Neural cell (in vitro differentiated cells): ENCODE data around the gene FHOD3. TPM values are rescaled to one million over a fixed set of nuclear protein-coding genes. Genes with fewer than 3 reads are reported as not detected.

ENCODE experiments used
- H2AFZ ChIP-seq: fragments of 200-600, 300-800 bp; sonication (generic), shearing (Covaris generic); 2 replicates; pipeline ENCODE4 v1.6.0; 2014; ENCODE audit warnings: low read depth, mild to moderate bottlenecking, antibody characterized with exemption, low read length, moderate library complexity
- H3F3A ChIP-seq: fragments of 200-600 bp; shearing (Covaris generic); 2 replicates; pipeline ENCODE4 v1.6.1; 2016; ENCODE audit warnings: mild to moderate bottlenecking, moderate library complexity, mixed read lengths, antibody characterized with exemption, low read length; ENCODE audit not compliant: insufficient read depth, poor library complexity, severe bottlenecking
- H3K27ac ChIP-seq: fragments of 200-600, 300-800 bp; sonication (generic), shearing (Covaris generic); 2 replicates; pipeline ENCODE4 v1.5.1; 2014; ENCODE audit warnings: mild to moderate bottlenecking, low read length, moderate library complexity
- H3K27me3 ChIP-seq: fragments of 300-800, 200-600 bp; sonication (generic), shearing (Covaris generic); 2 replicates; pipeline ENCODE4 v1.6.0; 2014; ENCODE audit warnings: mild to moderate bottlenecking, low read depth, low read length, moderate library complexity; ENCODE audit not compliant: insufficient read depth
- H3K36me3 ChIP-seq: fragments of 300-800, 200-600 bp; sonication (generic), shearing (Covaris generic); 2 replicates; pipeline ENCODE4 v1.5.1; 2014; ENCODE audit warnings: mild to moderate bottlenecking, antibody characterized with exemption, low read length, moderate library complexity; ENCODE audit not compliant: insufficient read depth
- H3K4me2 ChIP-seq: fragments of 300-800, 200-600 bp; sonication (generic), shearing (Covaris generic); 2 replicates; pipeline ENCODE4 v1.6.0; 2014; ENCODE audit warnings: mild to moderate bottlenecking, low read length
- H3K4me3 ChIP-seq: fragments of 300-800, 200-600 bp; sonication (generic), shearing (Covaris generic); 2 replicates; pipeline ENCODE4 v1.5.1; 2014; ENCODE audit warnings: mild to moderate bottlenecking, low read length, moderate library complexity
- H3K79me2 ChIP-seq: fragments of 200-600 bp; shearing (Covaris generic); replicated peaks from 2 replicates; pipeline ENCODE4 v1.6.0; 2014; ENCODE audit warnings: mild to moderate bottlenecking, low read length, moderate library complexity; ENCODE audit not compliant: insufficient read depth
- H3K9ac ChIP-seq: fragments of 300-800, 200-600 bp; sonication (generic), shearing (Covaris generic); 2 replicates; pipeline ENCODE4 v1.6.1; 2016; ENCODE audit warnings: mild to moderate bottlenecking, low read length, mixed read lengths
- H3K9me2 ChIP-seq: fragments of 200-600 bp; shearing (Covaris generic); 2 replicates; pipeline ENCODE4 v1.6.1; 2016; ENCODE audit warnings: mild to moderate bottlenecking, low read length, mixed read lengths; ENCODE audit not compliant: insufficient read depth
- H3K9me3 ChIP-seq: fragments of 200-600, 300-800 bp; sonication (generic), shearing (Covaris generic); 2 replicates; pipeline ENCODE4 v1.6.1; 2016; ENCODE audit warnings: mild to moderate bottlenecking, mixed run types, low read length, moderate library complexity, mixed read lengths
- H4K20me1 ChIP-seq: fragments of 200-600 bp; shearing (Covaris generic); 2 replicates; pipeline ENCODE4 v1.6.1; 2016; ENCODE audit warnings: mild to moderate bottlenecking, mixed run types; ENCODE audit not compliant: insufficient read depth
- CTCF ChIP-seq: fragments of 450-650 bp; IDR thresholded peaks from 2 replicates; pipeline ENCODE4 v1.5.1; 2014; ENCODE audit warnings: antibody characterized with exemption, mild to moderate bottlenecking, moderate library complexity; ENCODE audit not compliant: poor library complexity, severe bottlenecking
- EP300 ChIP-seq: fragments of 450-650 bp; conservative IDR thresholded peaks from 2 replicates; pipeline ENCODE4 v1.6.1; 2014; ENCODE audit warnings: antibody characterized with exemption, mild to moderate bottlenecking, moderate library complexity; ENCODE audit not compliant: poor library complexity, severe bottlenecking
- EZH2 ChIP-seq: fragments of 200-600, 300-800 bp; shearing (Covaris generic), sonication (generic); IDR thresholded peaks from 2 replicates; pipeline ENCODE4 v1.6.1; 2014; ENCODE audit warnings: antibody characterized with exemption, low read length, borderline replicate concordance, mild to moderate bottlenecking; ENCODE audit not compliant: insufficient read depth, poor library complexity, severe bottlenecking
- MXI1 ChIP-seq: fragments of 450-650 bp; conservative IDR thresholded peaks from 2 replicates; pipeline ENCODE4 v1.6.1; 2014; ENCODE audit warnings: antibody characterized with exemption, mild to moderate bottlenecking; ENCODE audit not compliant: poor library complexity, severe bottlenecking
- POLR2AphosphoS5 ChIP-seq: IDR thresholded peaks from 2 replicates; pipeline ENCODE4 v1.6.1; 2012
- RAD21 ChIP-seq: fragments of 450-650 bp; conservative IDR thresholded peaks from 2 replicates; pipeline ENCODE4 v1.6.1; 2014; ENCODE audit warnings: antibody characterized with exemption, mild to moderate bottlenecking, moderate library complexity
- REST ChIP-seq: IDR thresholded peaks from 2 replicates; pipeline ENCODE4 v1.6.1; 2012; ENCODE audit warnings: borderline replicate concordance
- SMC3 ChIP-seq: fragments of 450-650 bp; conservative IDR thresholded peaks from 2 replicates; pipeline ENCODE4 v1.6.1; 2014; ENCODE audit warnings: antibody characterized with exemption, mild to moderate bottlenecking, moderate library complexity; ENCODE audit not compliant: poor library complexity
- TAF1 ChIP-seq: IDR thresholded peaks from 2 replicates; pipeline ENCODE4 v1.6.1; 2012; ENCODE audit warnings: low read depth
- polyA plus RNA-seq: library from polyadenylated mRNA; depleted of rRNA; stranded (reverse); fragments of >200 nt; gene quantifications from 2 replicates; pipeline ENCODE4 v1.2.3, GENCODE V29; 2014

FHOD3 gene
- polyA plus RNA-seq, 1 donor from 2014 or later = 19.4 TPM

- TF ChIP-seq CTCF (no peak), RAD21 (no peak), EZH2 (no peak), TAF1 (no peak)
- no peak overlapping the region for H2AFZ ChIP-seq
- H3K27ac ChIP-seq = no peak overlapping the region
- no peaks in the 10 kb centered on the region for H3K36me3 ChIP-seq
- H3K27me3 ChIP-seq = no peaks in the 10 kb centered on the region
- peaks cover 37% of the 10 kb centered on the region for H3K79me2 ChIP-seq
- no peak overlapping the region for H3K9ac ChIP-seq
- no peak overlapping the region for H3K4me2 ChIP-seq
- H3K4me3 ChIP-seq = no peak overlapping the region
- H4K20me1 ChIP-seq = no peaks in the 10 kb centered on the region
- H3K9me3 ChIP-seq = no peaks in the 10 kb centered on the region
- H3K9me2 ChIP-seq = no peaks in the 10 kb centered on the region
- no peaks in the 10 kb centered on the region for H3F3A ChIP-seq
Observed at GRCh38 chr18:36308711-36309435, 11.4 kb downstream of the FHOD3 start.

GRCh38 chr18:36309436-36310391, 12.2 kb downstream of the FHOD3 start:
- H3K9me3 ChIP-seq = no peaks in the 10 kb centered on the region
- H4K20me1 ChIP-seq = no peaks in the 10 kb centered on the region
- no peaks in the 10 kb centered on the region for H3K36me3 ChIP-seq
- peaks cover 29% of the 10 kb centered on the region for H3K79me2 ChIP-seq
- H3K4me2 ChIP-seq = no peak overlapping the region
- no peaks in the 10 kb centered on the region for H3K27me3 ChIP-seq
- TF ChIP-seq REST (no peak), RAD21 (no peak), TAF1 (no peak), POLR2AphosphoS5 (peak; percentile 76), CTCF (no peak), EP300 (peak; percentile 77), SMC3 (no peak), EZH2 (no peak), MXI1 (peak; percentile 26)
- no peaks in the 10 kb centered on the region for H3K9me2 ChIP-seq
- no peak overlapping the region for H2AFZ ChIP-seq
- H3F3A ChIP-seq = no peaks in the 10 kb centered on the region
- no peak overlapping the region for H3K27ac ChIP-seq
- no peak overlapping the region for H3K9ac ChIP-seq
- H3K4me3 ChIP-seq = no peak overlapping the region
